ENCODE data around the gene GLI3.

GLI3 gene

GRCh38 chr7:42095791-42096190 lies 141.2 kb downstream of the GLI3 start:
- no peak overlapping the region for H3K4me3 ChIP-seq (ENCODE audit: low read depth, low read length)
- CTCF ChIA-PET, result interaction anchor here (1.5 kb wide), 1 partner anchor 116 kb away, joined by 6 read pairs; no protein-coding TSS in a partner anchor
- POLR2A ChIA-PET, result no interaction called here
- no peak for DNase-seq (ENCODE audit: low read depth, low spot score)
- TF ChIP-seq CTCF (IDR thresholded peaks at IDR 0.05; ENCODE audit: insufficient read depth, low read length, missing control alignments), result no peak

- POLR2A ChIA-PET, result no interaction called here
- TF ChIP-seq CTCF (IDR thresholded peaks at IDR 0.05; ENCODE audit: insufficient read depth, low read length, missing control alignments), result no peak
- no peak for DNase-seq (ENCODE audit: low read depth, low spot score)
- CTCF ChIA-PET, result interaction anchor here (0.6 to 1.1 kb wide), 3 partner anchors 8 to 14 kb away, joined by 3 to 6 read pairs (median 3); no protein-coding TSS in a partner anchor
- H3K4me3 ChIP-seq (ENCODE audit: low read depth, low read length), result no peak overlapping the region
Measured at GRCh38 chr7:42093349-42093905, 143.6 kb downstream of the GLI3 start.

- H3K4me3 ChIP-seq (ENCODE audit: low read depth, low read length), result no peak overlapping the region
- ChIA-PET POLR2A (no interaction called here), CTCF (interaction anchor here (1.2 kb wide), 1 partner anchor 112 kb away, joined by 3 read pairs; no protein-coding TSS in a partner anchor)
- no peak for TF ChIP-seq CTCF (IDR thresholded peaks at IDR 0.05; ENCODE audit: insufficient read depth, low read length, missing control alignments)
- DNase-seq (ENCODE audit: low read depth, low spot score), result no peak
Measured at GRCh38 chr7:42091461-42092291, 145.3 kb downstream of the GLI3 start.

GRCh38 chr7:42090806-42091205 lies 146.2 kb downstream of the GLI3 start:
- CTCF ChIA-PET, result interaction anchor here (0.8 to 1.3 kb wide), 3 partner anchors 9 to 112 kb away, joined by 3 to 4 read pairs (median 3); no protein-coding TSS in a partner anchor
- H3K4me3 ChIP-seq (ENCODE audit: low read depth, low read length), result no peak overlapping the region
- no peak for TF ChIP-seq CTCF (IDR thresholded peaks at IDR 0.05; ENCODE audit: insufficient read depth, low read length, missing control alignments)
- DNase-seq (ENCODE audit: low read depth, low spot score), result no peak
- POLR2A ChIA-PET, result no interaction called here

DNA sequence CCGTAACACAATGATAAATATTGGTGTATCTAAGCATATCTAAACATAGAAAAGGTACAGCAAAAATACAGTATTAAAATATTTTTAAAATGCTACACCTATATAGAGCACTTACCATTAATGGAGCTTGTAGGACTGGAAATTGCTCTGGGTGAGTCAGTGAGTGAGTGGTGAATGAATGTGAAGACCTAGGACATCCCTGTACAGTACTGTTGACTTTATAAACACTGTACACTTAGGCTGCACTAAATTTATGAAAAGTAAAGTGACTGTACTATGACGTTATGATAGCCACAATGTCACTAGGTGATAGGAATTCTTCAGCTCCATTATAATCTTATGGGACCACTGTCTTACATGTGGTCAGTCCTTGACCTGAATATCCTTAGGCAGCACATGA lies 147.0 kb downstream of the GLI3 start:
- ChIA-PET POLR2A (interaction anchor here (0.6 kb wide), 1 partner anchor 122 kb away, joined by 3 read pairs; no protein-coding TSS in a partner anchor), CTCF (interaction anchor here (0.8 to 1.3 kb wide), 3 partner anchors 8 to 111 kb away, joined by 3 to 4 read pairs (median 3); no protein-coding TSS in a partner anchor)
- no peak overlapping the region for H3K4me3 ChIP-seq (ENCODE audit: low read depth, low read length)
- no peak for TF ChIP-seq CTCF (IDR thresholded peaks at IDR 0.05; ENCODE audit: insufficient read depth, low read length, missing control alignments)
- DNase-seq (ENCODE audit: low read depth, low spot score), result no peak

- no peak overlapping the region for H3K4me3 ChIP-seq (ENCODE audit: low read depth, low read length)
- DNase-seq (ENCODE audit: low read depth, low spot score), result no peak
- ChIA-PET POLR2A (no interaction called here), CTCF (interaction anchor here (0.9 to 1.5 kb wide), 2 partner anchors 10 to 111 kb away, joined by 3 to 6 read pairs; no protein-coding TSS in a partner anchor)
- TF ChIP-seq CTCF (IDR thresholded peaks at IDR 0.05; ENCODE audit: insufficient read depth, low read length, missing control alignments), result no peak
Measured at GRCh38 chr7:42087616-42088015, 149.4 kb downstream of the GLI3 start.
